BLaER1 (cell line): ENCODE results near the gene BICC1.

ENCODE experiments used
- H3K27ac ChIP-seq: shearing (Covaris generic); formaldehyde crosslinking; 2 replicates; pipeline ENCODE4 v1.8.1; 2022
- H3K27me3 ChIP-seq: shearing (Covaris generic); formaldehyde crosslinking; 2 replicates; pipeline ENCODE4 v1.8.1; 2022
- H3K36me3 ChIP-seq: shearing (Covaris generic); formaldehyde crosslinking; 2 replicates; pipeline ENCODE4 v1.8.1; 2022
- H3K4me1 ChIP-seq: shearing (Covaris generic); formaldehyde crosslinking; 2 replicates; pipeline ENCODE4 v1.8.1; 2022
- H3K4me2 ChIP-seq: shearing (Covaris generic); formaldehyde crosslinking; 2 replicates; pipeline ENCODE4 v1.8.1; 2022
- H3K4me3 ChIP-seq: shearing (Covaris generic); formaldehyde crosslinking; 2 replicates; pipeline ENCODE4 v1.8.1; 2022
- H3K9ac ChIP-seq: shearing (Covaris generic); formaldehyde crosslinking; 2 replicates; pipeline ENCODE4 v1.8.1; 2022
- H3K9me3 ChIP-seq: shearing (Covaris generic); formaldehyde crosslinking; 2 replicates; pipeline ENCODE4 v1.8.1; 2022
- H4K20me1 ChIP-seq: shearing (Covaris generic); formaldehyde crosslinking; 2 replicates; pipeline ENCODE4 v1.8.1; 2022
- Cebpa-rat ChIP-seq: shearing (Covaris generic); IDR thresholded peaks from 2 replicates; pipeline ENCODE4 v1.8.1; 2022

Gene BICC1

GRCh38 chr10:58660575-58661255, 148.0 kb downstream of the BICC1 start:
- Histone ChIP-seq H3K4me1 (peaks cover 2% of the 10 kb centered on the region; the same call in 1 of the 2 replicates), H3K4me2 (no peak overlapping the region), H3K27ac (no peak overlapping the region), H3K27me3 (no peaks in the 10 kb centered on the region), H3K9ac (no peak overlapping the region), H4K20me1 (no peaks in the 10 kb centered on the region), H3K4me3 (no peak overlapping the region), H3K36me3 (no peaks in the 10 kb centered on the region), H3K9me3 (peaks cover 26% of the 10 kb centered on the region)
- no peak for TF ChIP-seq Cebpa-rat

GRCh38 chr10:58661336-58661735, 148.7 kb downstream of the BICC1 start:
- no peak overlapping the region for H3K4me2 ChIP-seq

GRCh38 chr10:58661902-58662301, 149.2 kb downstream of the BICC1 start:
- Histone ChIP-seq H3K27ac (no peak overlapping the region), H3K4me2 (no peak overlapping the region), H3K9me3 (peaks cover 26% of the 10 kb centered on the region), H3K4me1 (peaks cover 10% of the 10 kb centered on the region; the same call in 1 of the 2 replicates), H3K36me3 (no peaks in the 10 kb centered on the region), H4K20me1 (no peaks in the 10 kb centered on the region), H3K9ac (no peak overlapping the region), H3K27me3 (no peaks in the 10 kb centered on the region), H3K4me3 (no peak overlapping the region)
- TF ChIP-seq Cebpa-rat: no peak

More at GRCh38 chr10:58661336-58661735, 148.7 kb downstream of the BICC1 start:
- Histone ChIP-seq H4K20me1 (no peaks in the 10 kb centered on the region), H3K9me3 (peaks cover 26% of the 10 kb centered on the region), H3K4me1 (peaks cover 8% of the 10 kb centered on the region; the same call in 1 of the 2 replicates), H3K36me3 (no peaks in the 10 kb centered on the region), H3K27ac (no peak overlapping the region), H3K27me3 (no peaks in the 10 kb centered on the region), H3K9ac (no peak overlapping the region), H3K4me3 (no peak overlapping the region)
- TF ChIP-seq Cebpa-rat: no peak

GRCh38 chr10:58662314-58662713, 149.6 kb downstream of the BICC1 start:
- H3K9ac ChIP-seq: no peak overlapping the region
- no peak overlapping the region for H3K4me3 ChIP-seq
- no peak overlapping the region for H3K4me2 ChIP-seq
- peaks cover 26% of the 10 kb centered on the region for H3K9me3 ChIP-seq
- no peaks in the 10 kb centered on the region for H3K36me3 ChIP-seq
- no peak for TF ChIP-seq Cebpa-rat
- peaks cover 10% of the 10 kb centered on the region; the same call in 1 of the 2 replicates for H3K4me1 ChIP-seq
- no peaks in the 10 kb centered on the region for H4K20me1 ChIP-seq
- no peaks in the 10 kb centered on the region for H3K27me3 ChIP-seq
- H3K27ac ChIP-seq: no peak overlapping the region

GRCh38 chr10:58665361-58665760, 152.7 kb downstream of the BICC1 start:
- Histone ChIP-seq H3K36me3 (no peaks in the 10 kb centered on the region), H3K9ac (no peak overlapping the region), H3K27ac (no peak overlapping the region), H3K27me3 (no peaks in the 10 kb centered on the region), H4K20me1 (no peaks in the 10 kb centered on the region), H3K4me1 (peaks cover 10% of the 10 kb centered on the region; the same call in 1 of the 2 replicates), H3K4me2 (no peak overlapping the region), H3K9me3 (peaks cover 26% of the 10 kb centered on the region), H3K4me3 (no peak overlapping the region)
- no peak for TF ChIP-seq Cebpa-rat

GRCh38 chr10:58666024-58666423, 153.4 kb downstream of the BICC1 start:
- Histone ChIP-seq H3K4me3 (no peak overlapping the region), H3K4me2 (peak overlapping the region; percentile 45), H3K36me3 (no peaks in the 10 kb centered on the region), H3K4me1 (peaks cover 10% of the 10 kb centered on the region; the same call in 1 of the 2 replicates), H3K9me3 (peaks cover 26% of the 10 kb centered on the region), H3K27ac (no peak overlapping the region), H3K9ac (no peak overlapping the region), H4K20me1 (no peaks in the 10 kb centered on the region), H3K27me3 (no peaks in the 10 kb centered on the region)
- TF ChIP-seq Cebpa-rat: no peak

- no peak overlapping the region for H3K9ac ChIP-seq
- no peak overlapping the region for H3K4me3 ChIP-seq
- H4K20me1 ChIP-seq: no peaks in the 10 kb centered on the region
- no peak for TF ChIP-seq Cebpa-rat
- no peak overlapping the region for H3K27ac ChIP-seq
- H3K4me2 ChIP-seq: no peak overlapping the region
- H3K36me3 ChIP-seq: no peaks in the 10 kb centered on the region
- H3K9me3 ChIP-seq: peaks cover 26% of the 10 kb centered on the region
- H3K27me3 ChIP-seq: no peaks in the 10 kb centered on the region
- peaks cover 10% of the 10 kb centered on the region; the same call in 1 of the 2 replicates for H3K4me1 ChIP-seq
Observed at GRCh38 chr10:58667658-58668310, 155.1 kb downstream of the BICC1 start.

- Histone ChIP-seq H3K27me3 (no peaks in the 10 kb centered on the region), H3K4me1 (no peaks in the 10 kb centered on the region)
Observed at GRCh38 chr10:58672845-58673244, 160.2 kb downstream of the BICC1 start.

GRCh38 chr10:58674251-58674650, 161.6 kb downstream of the BICC1 start:
- no peak overlapping the region for H3K9ac ChIP-seq
- H3K9me3 ChIP-seq: no peaks in the 10 kb centered on the region
- no peaks in the 10 kb centered on the region for H4K20me1 ChIP-seq
- H3K36me3 ChIP-seq: no peaks in the 10 kb centered on the region
- H3K27ac ChIP-seq: no peak overlapping the region
- no peaks in the 10 kb centered on the region for H3K27me3 ChIP-seq
- TF ChIP-seq Cebpa-rat: no peak
- no peak overlapping the region for H3K4me2 ChIP-seq
- H3K4me3 ChIP-seq: no peak overlapping the region
- no peaks in the 10 kb centered on the region for H3K4me1 ChIP-seq

More at GRCh38 chr10:58672845-58673244, 160.2 kb downstream of the BICC1 start:
- Histone ChIP-seq H3K36me3 (no peaks in the 10 kb centered on the region), H3K9me3 (no peaks in the 10 kb centered on the region), H3K4me2 (no peak overlapping the region), H3K9ac (no peak overlapping the region), H3K4me3 (no peak overlapping the region), H4K20me1 (no peaks in the 10 kb centered on the region), H3K27ac (no peak overlapping the region)
- TF ChIP-seq Cebpa-rat: no peak

- no peaks in the 10 kb centered on the region for H4K20me1 ChIP-seq
Observed at GRCh38 chr10:58675321-58675720, 162.6 kb downstream of the BICC1 start.

More at GRCh38 chr10:58675321-58675720, 162.6 kb downstream of the BICC1 start:
- Histone ChIP-seq H3K4me3 (no peak overlapping the region), H3K9ac (no peak overlapping the region), H3K4me2 (no peak overlapping the region), H3K27me3 (no peaks in the 10 kb centered on the region), H3K9me3 (no peaks in the 10 kb centered on the region), H3K4me1 (no peaks in the 10 kb centered on the region), H3K27ac (no peak overlapping the region), H3K36me3 (no peaks in the 10 kb centered on the region)
- no peak for TF ChIP-seq Cebpa-rat
